Mesenteric fat pad (tissue), 1 donor: ENCODE measurements around the gene GID4. TPM values are rescaled to one million over a fixed set of nuclear protein-coding genes. Genes with fewer than 3 reads are reported as not detected.

ENCODE experiments used
- DNase-seq: peaks from one replicate; pipeline ENCODE4 v3.0.0-alpha.2; 2020; ENCODE audit warnings: low spot score
- total RNA-seq: library from RNA; stranded (reverse); fragmentation: NEBNext Ultra II Directional; extraction: Animal tissue kit (Norgen Biotek cat#: 25700); gene quantifications from one replicate; pipeline ENCODE4 v1.2.1, GENCODE V29; 2021
- donor health status: DM: yes; HTN: yes; CAD: no.

The GID4 gene
- total RNA-seq, 1 donor from 2014 or later, result 17.4 TPM

DNA sequence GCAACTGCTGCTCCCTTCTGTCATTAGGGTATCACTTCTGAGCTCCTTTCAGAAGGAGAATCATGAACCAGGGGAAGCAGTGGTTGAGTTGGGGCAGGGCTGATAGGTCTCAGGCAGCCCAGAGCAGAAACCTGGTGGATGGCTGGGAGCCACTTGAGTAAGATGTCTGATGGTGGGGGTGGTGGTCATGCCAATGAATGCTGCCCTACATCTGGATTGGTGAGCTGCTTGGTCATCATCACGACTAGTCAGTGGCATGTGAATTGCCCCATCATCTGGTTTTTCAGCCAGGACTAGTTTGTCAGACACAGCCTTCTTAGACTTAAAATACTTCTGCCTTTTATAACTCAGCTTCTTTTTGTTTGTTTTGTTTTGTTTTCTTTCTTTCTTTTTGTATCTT lies 2.6 kb downstream of the GID4 start:
- DNase-seq, result no peak

DNA sequence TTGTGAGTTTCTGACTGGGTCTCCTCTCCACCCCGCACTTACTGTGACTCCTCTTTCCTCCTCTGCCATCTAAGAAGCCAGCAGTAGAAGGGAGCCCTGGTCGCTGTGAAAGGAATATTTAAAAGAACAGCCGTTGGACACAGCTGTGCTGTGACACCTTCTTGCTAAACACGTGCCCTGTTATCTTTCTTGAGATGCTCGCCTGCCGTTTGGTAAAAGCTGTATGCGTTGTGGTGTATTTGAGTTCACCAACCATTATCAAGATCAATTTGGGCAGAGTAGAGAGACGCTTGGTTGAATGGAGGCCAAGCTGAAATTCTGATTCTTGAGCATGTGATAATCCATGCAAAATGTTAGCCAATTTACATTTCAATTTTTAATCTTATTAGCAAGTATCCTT lies 3.8 kb downstream of the GID4 start:
- DNase-seq, result no peak

DNA sequence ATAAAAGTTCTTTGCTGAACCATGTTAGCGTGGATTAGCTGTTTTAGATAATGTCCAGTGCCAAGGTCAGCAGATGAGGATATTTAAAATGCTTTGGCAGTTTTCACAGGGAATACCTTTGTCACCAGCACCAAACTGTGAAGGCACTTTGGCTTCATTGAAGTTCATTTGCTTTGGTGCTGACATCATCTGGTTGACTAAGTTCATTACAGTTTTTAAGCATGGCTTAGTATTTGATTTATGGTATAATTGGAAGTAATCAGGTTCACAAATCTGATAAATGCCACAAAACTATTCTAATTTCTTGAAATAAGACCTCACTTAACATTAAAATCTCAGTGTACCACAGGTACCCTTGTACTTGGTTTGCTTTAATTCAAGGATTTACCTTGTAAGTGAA lies 4.3 kb downstream of the GID4 start:
- DNase-seq, result no peak

DNA sequence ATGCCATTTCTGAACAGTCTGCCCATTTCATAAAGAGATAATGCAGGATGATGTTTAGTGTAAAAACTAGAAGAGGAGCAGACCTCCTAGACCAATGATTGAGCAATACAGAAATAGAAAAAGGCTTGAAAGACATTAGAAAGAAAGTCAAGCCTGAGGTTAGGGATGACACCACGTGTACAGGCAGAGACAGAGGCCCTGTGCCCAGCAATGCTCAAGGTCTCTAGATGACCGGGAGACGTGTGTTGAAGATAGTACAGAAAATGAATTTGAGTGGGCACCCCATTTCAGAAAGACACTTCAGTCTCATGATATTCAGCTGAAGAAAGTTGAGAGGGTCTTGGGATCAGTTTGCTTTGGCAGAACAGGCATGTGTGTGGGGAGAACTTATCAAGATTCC lies 5.4 kb downstream of the GID4 start:
- DNase-seq, result no peak

DNA sequence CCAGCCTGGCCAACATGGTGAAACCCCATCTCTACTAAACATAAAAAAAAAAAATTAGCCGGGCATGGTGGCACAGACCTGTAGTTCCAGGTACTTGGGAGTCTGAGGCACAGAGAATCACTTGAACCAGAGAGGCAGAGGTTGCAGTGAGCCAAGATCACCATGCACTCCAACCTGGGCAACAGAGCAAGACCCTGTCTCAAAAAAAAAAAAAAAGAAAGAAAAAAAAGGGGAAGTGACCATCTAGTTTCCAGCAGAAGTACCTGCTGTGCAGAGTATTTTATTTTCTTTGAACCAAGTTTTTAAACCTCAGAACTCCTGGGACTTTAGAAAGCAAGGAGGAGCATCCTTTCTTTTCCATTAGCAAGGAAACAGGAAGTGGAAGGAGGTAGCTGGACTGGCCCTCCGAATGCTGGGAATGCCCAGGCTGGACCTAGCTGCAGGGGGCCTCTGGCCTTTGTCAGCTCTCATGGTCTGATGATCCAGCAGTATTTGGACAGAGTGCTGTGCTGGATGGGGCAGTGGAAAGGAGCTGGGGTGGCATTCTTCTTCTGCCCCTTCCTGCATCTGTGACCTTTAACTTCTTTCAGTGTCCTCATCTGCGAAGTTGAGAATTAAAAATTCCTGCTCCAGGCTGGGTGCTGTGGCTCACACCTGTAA lies 6.6 kb downstream of the GID4 start:
- no peak for DNase-seq

DNA sequence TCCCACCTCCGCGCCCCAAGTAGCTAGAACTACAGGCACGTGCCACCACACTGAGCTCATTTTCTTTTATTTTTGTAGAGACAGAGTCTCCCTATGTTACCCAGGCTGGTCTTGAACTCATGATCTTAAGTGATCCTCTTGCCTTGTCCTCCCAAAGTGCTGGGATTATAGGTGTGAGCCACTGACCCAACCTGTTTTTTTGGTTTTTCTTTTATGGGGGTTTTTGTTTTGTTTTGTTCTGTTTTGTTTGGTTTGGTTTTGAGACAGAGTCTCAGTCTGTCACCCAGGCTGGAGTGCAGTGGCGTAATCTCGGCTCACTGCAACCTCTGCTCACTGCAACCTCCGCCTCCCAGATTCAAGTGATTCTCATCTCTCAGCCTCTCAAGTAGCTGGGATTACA lies 16.4 kb downstream of the GID4 start:
- DNase-seq, result no peak

DNA sequence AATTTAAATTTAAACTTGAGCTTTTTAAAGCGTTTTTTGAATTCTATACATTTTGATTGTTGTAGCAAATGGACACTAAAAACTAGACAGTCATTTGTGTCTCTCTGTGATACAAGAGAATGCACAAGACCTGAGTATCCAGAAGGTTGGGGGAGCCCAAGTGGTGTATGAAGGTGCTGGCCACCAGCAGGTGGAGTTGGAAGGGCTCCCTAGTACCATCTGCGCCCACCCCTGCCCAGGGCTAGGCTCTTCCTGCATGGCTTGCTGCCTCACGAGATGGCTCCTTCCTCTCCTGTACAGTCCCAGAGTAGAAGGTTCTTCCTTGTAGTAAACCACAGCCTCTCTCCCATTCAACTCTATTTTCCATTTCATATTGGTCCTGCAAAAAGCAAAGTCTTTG lies 17.0 kb downstream of the GID4 start:
- no peak for DNase-seq

DNA sequence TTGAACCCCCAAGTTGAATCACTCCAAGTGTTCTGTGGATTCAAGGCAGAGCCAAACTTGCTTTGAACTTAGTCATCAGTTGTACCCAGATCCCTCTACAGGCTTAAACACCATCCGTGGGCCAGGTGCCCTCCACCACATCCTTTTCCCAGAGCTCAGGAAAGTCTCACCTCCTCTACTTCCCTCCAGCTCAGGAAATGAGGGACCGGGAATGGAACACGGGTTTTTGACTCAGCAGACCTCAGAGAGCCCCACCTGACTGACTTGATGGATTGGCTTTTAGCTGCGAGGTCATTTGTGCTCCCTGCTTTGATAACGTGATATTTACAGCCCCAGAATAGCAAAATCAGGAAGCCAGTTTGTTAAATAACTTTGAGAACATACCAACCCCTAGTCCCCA lies 20.1 kb downstream of the GID4 start:
- DNase-seq, result no peak

DNA sequence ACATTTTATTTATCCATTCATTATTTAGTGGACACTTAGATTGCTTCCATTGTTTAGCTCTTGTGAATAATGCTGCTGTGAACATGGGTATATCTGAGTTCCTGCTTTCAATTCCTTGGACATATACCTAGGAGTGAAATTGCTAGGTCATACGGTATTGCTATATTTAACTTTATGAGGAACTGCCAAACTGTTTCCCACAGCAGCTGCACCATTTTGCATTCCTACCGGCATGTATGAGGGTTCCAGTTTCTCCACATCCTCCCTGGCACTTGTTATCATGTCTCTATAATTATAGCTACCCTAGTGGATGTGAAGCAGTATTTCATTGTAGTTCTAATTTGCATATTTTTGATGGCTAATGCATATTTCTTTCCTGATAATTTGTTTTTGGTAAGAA lies 24.8 kb downstream of the GID4 start:
- no peak for DNase-seq

DNA sequence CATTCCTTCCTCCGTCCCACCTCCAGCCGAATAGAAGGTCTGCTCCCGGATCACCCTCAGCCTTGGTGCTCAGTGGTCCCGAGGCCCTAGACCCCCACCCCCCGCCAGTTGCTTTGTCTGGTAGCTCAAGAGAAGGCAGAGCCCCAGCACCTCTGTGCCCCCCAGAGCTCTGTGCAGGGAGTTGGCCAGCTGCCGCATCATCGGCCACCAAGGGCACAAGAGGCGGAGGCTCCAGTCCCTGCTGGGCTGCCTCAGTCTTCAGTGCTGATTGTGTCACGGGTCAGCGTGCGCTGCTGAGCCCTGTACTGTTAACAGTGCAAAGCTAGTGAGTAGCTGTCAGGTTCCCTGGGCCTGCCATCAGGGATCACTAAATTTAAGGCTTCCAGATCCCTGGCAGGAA lies 26.3 kb downstream of the GID4 start:
- DNase-seq, result no peak

DNA sequence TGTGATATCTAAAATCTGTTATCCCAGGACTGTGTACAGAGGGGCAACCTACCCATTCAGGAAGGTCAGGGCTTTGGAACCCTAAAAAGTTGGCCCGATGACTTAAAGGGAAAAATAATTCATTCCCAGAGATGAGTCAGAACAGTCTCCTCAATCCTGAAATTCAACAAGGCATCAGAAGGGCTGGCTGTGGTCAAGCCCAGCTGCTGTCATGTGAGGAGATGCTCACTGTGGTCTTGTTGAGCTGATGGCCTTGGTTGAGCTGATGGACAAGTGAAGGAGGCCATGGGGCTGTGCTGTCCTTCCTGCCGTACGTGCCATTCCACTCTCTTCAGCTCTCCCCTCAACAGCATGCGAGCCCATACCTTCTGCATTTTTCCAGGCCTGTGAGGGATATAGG lies 27.7 kb downstream of the GID4 start:
- no peak for DNase-seq

DNA sequence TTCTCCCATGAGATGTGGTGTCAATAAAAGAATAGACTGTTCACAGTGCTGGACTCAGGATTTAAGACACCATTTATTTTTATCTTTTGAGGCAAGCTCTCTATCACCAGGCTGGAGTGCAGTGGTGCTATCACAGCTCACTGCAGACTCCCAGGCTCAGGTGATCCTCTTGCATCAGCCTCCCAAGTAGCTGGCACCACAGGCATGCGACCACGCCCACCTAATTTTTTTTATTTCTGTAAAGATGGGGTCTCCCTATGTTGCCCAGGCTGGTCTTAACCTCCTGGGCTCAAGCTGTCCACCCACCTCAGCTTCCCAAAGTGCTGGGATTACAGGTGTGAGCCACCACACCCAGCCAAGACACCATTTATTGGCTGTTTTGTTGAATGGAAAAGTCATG lies 29.9 kb downstream of the GID4 start:
- DNase-seq, result no peak

DNA sequence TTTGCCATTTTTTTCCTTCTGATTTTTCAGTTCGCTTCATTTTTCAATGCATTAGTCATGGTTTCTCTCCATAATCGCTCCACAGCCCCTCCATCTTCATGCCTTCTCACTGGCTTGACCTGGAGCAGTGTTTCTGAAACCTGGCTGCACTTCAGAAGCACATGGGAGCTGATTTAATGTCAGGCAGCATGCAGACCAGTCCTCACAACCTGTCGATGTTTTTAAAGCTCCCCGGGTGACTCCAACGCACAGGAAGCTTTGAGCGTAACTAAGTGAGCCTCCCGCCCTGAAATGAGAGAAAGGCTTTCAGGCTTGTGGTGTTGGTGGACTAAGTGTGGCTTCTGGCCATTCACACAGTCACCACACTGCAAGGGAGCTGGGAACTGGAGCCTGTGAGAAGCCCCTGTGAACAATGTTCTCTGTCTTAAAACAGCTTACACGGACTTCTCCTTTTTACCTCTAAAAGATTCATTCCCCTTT lies 31.7 kb downstream of the GID4 start:
- no peak for DNase-seq

DNA sequence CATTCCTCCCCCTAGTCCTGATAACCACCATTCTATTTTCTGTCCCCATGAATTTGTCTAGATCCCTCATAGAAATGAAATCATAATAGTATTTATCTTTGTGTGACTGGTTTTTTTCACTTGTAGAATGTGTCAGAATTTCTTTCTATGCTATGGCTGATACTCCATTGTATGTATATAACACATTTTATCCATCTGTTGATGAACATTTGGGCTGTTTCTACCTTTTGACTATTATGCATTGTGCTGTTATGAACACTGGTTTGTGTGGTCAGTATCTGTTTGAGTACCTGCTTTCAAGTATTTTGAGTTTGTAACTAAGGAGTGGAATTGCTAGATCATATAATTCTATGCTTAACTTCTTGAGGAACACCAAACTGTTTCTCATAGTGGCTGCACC lies 32.5 kb downstream of the GID4 start:
- no peak for DNase-seq

DNA sequence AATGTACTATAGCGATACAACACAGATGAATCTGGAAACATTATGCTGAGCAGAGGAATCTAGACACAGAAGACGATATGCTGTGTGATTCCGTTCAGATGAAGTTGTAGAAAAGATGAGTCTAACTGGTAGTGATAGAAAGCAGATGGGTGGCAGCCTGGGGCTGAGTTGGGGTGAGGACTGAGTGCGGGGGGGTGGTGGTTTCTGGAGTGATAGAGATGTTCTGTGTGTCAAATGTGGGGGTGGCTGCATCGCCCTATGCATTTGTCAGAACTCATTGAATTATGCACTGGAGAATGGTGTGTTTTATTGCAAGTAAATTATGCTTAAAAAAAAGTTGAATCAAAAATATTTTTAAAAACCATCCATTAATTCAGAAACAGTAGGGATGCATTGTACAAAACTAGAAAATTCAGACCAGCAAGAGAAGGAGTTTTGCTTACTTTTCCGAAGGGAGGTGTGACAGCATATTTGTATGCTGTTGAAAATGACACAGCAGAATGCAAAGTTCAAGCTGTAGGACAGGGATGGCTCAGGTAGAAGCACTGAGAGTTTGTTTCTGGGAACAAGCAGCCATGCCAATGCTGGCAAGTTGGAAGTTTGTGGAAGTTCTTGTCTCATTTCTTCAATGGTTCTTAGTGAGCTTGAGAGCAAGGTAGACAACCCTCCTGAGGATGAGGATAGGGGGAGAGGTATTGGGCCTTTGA lies 35.5 kb downstream of the GID4 start:
- DNase-seq, result no peak

DNA sequence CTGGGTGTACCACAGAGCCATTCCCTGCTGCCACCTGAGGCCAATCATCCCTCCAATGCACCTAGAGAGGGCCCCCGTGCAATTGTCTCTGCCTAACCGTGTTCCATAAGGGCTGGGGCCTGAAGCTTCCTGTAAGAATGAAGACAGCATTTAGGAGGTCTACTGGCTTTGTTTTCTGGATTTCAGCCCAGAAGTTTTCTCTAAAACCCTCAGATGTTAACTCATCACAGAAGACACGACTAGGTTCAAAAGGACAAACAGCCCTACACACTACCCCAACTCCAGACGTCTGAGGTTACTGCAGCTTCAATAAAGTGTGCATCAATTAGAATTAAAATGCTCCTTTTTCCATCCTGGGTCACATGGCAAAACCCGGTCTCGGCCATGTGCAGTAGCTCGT lies 37.7 kb downstream of the GID4 start:
- no peak for DNase-seq

DNA sequence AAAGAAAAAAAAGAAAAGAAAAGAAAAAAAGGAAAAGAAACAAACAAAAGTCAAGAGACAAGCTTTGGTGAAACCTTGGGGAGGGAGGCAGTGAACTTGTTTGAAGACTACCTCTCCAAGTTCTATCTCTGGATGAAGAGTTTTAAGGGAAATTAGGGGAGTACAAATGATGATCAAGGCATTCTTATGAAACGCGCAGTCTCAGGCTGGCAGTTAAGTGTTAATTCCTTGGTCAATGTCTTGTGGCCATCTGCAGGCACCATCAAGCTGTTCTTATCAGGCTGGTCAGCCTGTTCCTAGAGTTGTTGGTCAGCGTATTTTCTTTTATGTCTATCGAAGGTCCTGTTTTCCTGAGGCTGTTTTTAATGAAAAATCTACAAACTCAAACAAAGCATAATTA lies 40.3 kb downstream of the GID4 start:
- no peak for DNase-seq

DNA sequence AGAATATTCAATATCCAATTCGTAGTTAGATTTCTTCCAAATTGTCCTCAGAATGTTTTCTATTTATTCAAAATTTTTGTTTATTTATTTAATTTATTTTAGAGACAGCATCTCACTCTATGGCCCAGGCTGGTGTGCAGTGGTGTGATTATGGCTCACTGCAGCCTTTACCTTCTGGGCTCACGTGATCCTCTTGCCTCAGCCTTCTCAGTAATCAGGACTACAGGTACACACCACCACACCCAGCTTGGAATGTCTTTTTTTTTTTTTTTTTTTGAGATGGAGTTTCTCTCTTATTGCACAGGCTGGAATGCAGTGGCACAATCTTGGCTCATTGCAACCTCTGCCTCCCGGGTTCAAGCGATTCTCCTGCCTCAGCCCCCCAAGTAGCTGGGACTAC lies 45.0 kb downstream of the GID4 start:
- no peak for DNase-seq

DNA sequence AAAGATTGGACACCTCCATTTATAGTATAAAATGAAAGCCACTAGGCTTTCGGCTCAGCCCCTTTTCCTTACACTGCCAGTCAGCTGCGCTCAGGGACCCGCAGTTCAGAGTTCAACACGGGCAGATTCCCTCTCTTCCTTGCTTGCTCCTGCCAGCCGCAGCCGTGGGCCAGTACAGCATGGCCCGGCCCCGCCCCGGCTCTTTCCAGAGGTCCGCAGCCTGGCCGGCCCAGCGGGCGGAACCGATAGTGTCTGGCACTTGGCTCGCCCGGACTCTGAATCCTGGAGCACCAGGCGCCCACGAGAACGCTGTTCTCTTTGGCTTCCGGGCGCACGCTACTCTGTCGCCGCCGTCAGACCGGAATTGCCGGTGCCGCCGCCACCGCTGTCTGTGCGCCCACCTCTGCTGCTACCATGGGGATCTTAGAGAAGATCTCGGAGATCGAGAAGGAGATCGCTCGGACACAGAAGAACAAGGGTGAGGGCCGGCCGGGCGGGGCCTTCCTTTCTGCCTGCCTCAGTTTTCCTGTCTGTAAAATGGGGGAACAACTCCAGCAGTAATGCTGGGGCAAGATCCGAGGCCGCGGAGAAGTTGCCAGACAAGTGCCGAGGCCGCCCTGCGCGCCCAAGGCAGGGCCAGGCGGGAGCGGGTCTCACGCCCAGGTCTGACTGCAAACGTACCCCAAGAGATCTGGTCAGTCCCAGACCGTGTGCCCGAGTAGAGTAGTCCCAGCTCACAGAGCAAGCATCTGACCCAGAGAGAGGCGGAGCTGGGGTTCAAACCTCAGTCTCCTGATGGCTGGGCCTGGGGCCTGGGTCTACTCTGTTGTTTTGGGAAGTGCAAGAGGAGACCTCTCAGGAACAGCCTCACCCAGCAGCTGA lies 48.6 kb downstream of the GID4 start, which contains the start of gene DRG2:
DRG2 (plus strand) TSS at position 339 of the 882 bp plus-strand sequence; CDS start at position 415, 76 bp downstream.
- peak; percentile 97 for DNase-seq

DNA sequence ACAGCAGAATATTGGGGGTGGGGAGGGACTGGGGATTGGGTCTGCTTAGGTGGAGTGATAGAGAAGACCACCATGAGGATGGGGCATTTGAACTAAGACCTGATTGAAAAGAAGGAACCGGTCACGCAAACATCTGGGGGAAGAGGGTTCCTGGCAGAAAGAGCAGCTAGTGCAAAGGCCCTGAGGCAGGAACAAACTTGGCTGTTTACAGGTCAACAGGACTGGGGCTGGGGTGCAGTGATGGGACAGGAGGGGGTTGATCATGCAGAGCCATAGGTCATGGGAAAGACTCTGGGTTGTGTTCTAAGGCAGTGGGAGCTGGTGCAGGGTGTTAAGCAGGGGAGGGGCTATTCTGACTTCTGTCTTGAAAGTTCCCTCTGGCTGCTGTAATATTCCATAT lies 50.4 kb downstream of the GID4 start:
- DNase-seq, result no peak

DNA sequence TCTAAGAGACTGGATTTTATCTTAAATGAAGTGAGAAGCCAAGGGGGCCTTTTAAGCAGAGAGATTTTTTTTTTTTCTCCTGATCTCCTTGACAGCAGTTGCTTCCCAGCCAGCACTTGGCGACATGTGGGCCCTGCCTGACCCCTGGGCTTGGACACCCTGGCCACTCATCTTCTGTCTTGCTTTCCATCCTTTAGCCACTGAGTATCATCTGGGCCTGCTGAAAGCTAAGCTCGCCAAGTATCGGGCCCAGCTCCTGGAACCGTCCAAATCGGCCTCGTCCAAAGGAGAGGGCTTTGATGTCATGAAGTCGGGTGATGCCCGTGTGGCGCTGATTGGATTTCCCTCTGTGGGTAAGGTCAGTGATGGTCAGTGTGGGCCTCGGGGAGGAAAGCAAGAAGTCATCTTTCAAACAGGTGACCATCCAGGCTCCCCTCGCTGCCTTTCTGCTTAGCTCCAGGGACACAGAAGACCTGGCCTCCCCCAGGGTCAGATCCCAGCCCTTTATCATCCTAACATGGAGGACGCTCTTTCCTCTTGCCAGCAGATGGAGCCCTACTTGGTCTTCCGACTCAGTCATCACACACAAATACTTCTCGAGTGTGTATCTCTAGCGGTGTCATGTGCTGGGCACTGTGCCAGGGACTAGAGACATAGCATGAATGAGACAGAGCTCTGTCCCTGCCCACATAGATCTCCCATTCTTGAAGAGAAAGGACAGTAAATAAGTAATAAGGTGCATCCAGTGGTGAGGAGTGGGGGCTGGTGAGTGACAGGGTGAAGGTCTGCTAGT lies 54.6 kb downstream of the GID4 start:
- DNase-seq, result no peak
